H9 (cell line): ENCODE results near the gene LHX4. TPM values are rescaled to one million over a fixed set of nuclear protein-coding genes. Genes with fewer than 3 reads are reported as not detected.

ENCODE experiments used
- DNase-seq: peaks from one replicate; pipeline ENCODE4 v3.0.0-alpha.2; 2017
- H2AFZ ChIP-seq: one replicate; pipeline ENCODE4 v1.6.1; 2013; ENCODE audit warnings: mild to moderate bottlenecking, low read length, control low read depth, moderate library complexity
- H2AK5ac ChIP-seq: 2 replicates; pipeline ENCODE4 v1.6.1; 2013; ENCODE audit warnings: low read length, control low read depth, mixed read lengths; ENCODE audit not compliant: insufficient read length
- H2BK120ac ChIP-seq: one replicate; pipeline ENCODE4 v1.6.1; 2013; ENCODE audit warnings: low read depth, mild to moderate bottlenecking, low read length, control low read depth, inconsistent platforms; ENCODE audit not compliant: poor library complexity, severe bottlenecking
- H2BK12ac ChIP-seq: 2 replicates; pipeline ENCODE4 v1.6.1; 2013; ENCODE audit warnings: low read length, control low read depth, mixed read lengths, low read depth; ENCODE audit not compliant: insufficient read length
- H2BK15ac ChIP-seq: 2 replicates; pipeline ENCODE4 v1.6.1; 2013; ENCODE audit warnings: low read depth, low read length, control low read depth
- H2BK20ac ChIP-seq: one replicate; pipeline ENCODE4 v1.6.1; 2013; ENCODE audit warnings: low read depth, mild to moderate bottlenecking, low read length, control low read depth, inconsistent platforms; ENCODE audit not compliant: poor library complexity, severe bottlenecking
- H2BK5ac ChIP-seq: 2 replicates; pipeline ENCODE4 v1.6.1; 2013; ENCODE audit warnings: low read length, control low read depth, mixed read lengths; ENCODE audit not compliant: insufficient read length
- H3K14ac ChIP-seq: 2 replicates; pipeline ENCODE4 v1.6.1; 2013; ENCODE audit warnings: low read length, control low read depth; ENCODE audit not compliant: insufficient read depth
- H3K18ac ChIP-seq: 2 replicates; pipeline ENCODE4 v1.6.1; 2013; ENCODE audit warnings: low read depth, mild to moderate bottlenecking, mixed read lengths, low read length, control low read depth; ENCODE audit not compliant: insufficient read length
- H3K23ac ChIP-seq: 2 replicates; pipeline ENCODE4 v1.6.1; 2013; ENCODE audit warnings: low read length, control low read depth, mixed read lengths, low read depth; ENCODE audit not compliant: insufficient read length
- H3K23me2 ChIP-seq: 2 replicates; pipeline ENCODE4 v1.6.1; 2013; ENCODE audit warnings: low read depth, mild to moderate bottlenecking, mixed read lengths, low read length, control low read depth; ENCODE audit not compliant: insufficient read length, poor library complexity, severe bottlenecking
- H3K27ac ChIP-seq: 2 replicates; pipeline ENCODE4 v1.5.1; 2013; ENCODE audit warnings: low read length, control low read depth, mixed read lengths, low read depth; ENCODE audit not compliant: insufficient read length
- H3K27me3 ChIP-seq: 2 replicates; pipeline ENCODE4 v1.6.1; 2013; ENCODE audit warnings: low read length, control low read depth, inconsistent platforms; ENCODE audit not compliant: insufficient read depth
- H3K4ac ChIP-seq: 2 replicates; pipeline ENCODE4 v1.6.1; 2013; ENCODE audit warnings: low read depth, mild to moderate bottlenecking, control low read depth, inconsistent platforms, low read length, moderate library complexity
- H3K4me1 ChIP-seq: 2 replicates; pipeline ENCODE4 v1.6.1; 2013; ENCODE audit warnings: low read length, control low read depth, inconsistent platforms; ENCODE audit not compliant: insufficient read depth
- H3K4me2 ChIP-seq: 2 replicates; pipeline ENCODE4 v1.6.1; 2013; ENCODE audit warnings: low read length, control low read depth, mixed read lengths; ENCODE audit not compliant: insufficient read length, insufficient read depth
- H3K56ac ChIP-seq: 2 replicates; pipeline ENCODE4 v1.6.1; 2013; ENCODE audit warnings: low read depth, mild to moderate bottlenecking, mixed read lengths, low read length, control low read depth; ENCODE audit not compliant: insufficient read length
- H3K79me1 ChIP-seq: 2 replicates; pipeline ENCODE4 v1.6.1; 2013; ENCODE audit warnings: low read depth, mild to moderate bottlenecking, moderate library complexity, low read length, control low read depth, inconsistent platforms; ENCODE audit not compliant: insufficient read depth, poor library complexity, severe bottlenecking
- H3K79me2 ChIP-seq: 2 replicates; pipeline ENCODE4 v1.6.1; 2013; ENCODE audit warnings: low read length, control low read depth, inconsistent platforms; ENCODE audit not compliant: insufficient read depth
- H3K9ac ChIP-seq: 2 replicates; pipeline ENCODE4 v1.6.1; 2013; ENCODE audit warnings: low read length, control low read depth, mixed read lengths; ENCODE audit not compliant: insufficient read length; ENCODE audit errors: extremely low read depth
- H3K9me3 ChIP-seq: one replicate; pipeline ENCODE4 v1.6.1; 2013; ENCODE audit warnings: low read depth, low read length, inconsistent platforms; ENCODE audit not compliant: control insufficient read depth
- H3T11ph ChIP-seq: one replicate; pipeline ENCODE4 v1.6.1; 2013; ENCODE audit warnings: mild to moderate bottlenecking, low read length, control low read depth, inconsistent platforms
- H4K20me1 ChIP-seq: one replicate; pipeline ENCODE4 v1.6.1; 2013; ENCODE audit not compliant: control insufficient read depth, insufficient read length, insufficient read depth
- H4K5ac ChIP-seq: 2 replicates; pipeline ENCODE4 v1.6.1; 2013; ENCODE audit warnings: low read depth, mild to moderate bottlenecking, mixed read lengths, low read length, control low read depth; ENCODE audit not compliant: insufficient read length
- H4K8ac ChIP-seq: replicated peaks from 2 replicates; pipeline ENCODE4 v1.6.1; 2013; ENCODE audit warnings: low read length, control low read depth, mixed read lengths, low read depth; ENCODE audit not compliant: insufficient read length
- H4K91ac ChIP-seq: 2 replicates; pipeline ENCODE4 v1.6.1; 2013; ENCODE audit warnings: low read depth, mild to moderate bottlenecking, moderate library complexity, mixed read lengths, low read length, control low read depth; ENCODE audit not compliant: insufficient read length
- H3K27ac Mint-ChIP-seq, 3 experiments: 2 replicates in 2 of 3; 3 replicates in 1 of 3; pipeline ENCODE4 v1.8.0; 2020 to 2021; ENCODE audit warnings: mixed read lengths in 3 of 3, mild to moderate bottlenecking in 1 of 3, moderate library complexity in 1 of 3
- H3K27me3 Mint-ChIP-seq: 2 replicates; pipeline ENCODE4 v1.8.0; 2021; ENCODE audit warnings: low read depth, mild to moderate bottlenecking, moderate library complexity, mixed read lengths
- H3K36me3 Mint-ChIP-seq, 3 experiments: 2 replicates in 2 of 3; 3 replicates in 1 of 3; pipeline ENCODE4 v1.8.0; 2020 to 2021; ENCODE audit warnings: low read depth in 3 of 3, mixed read lengths in 3 of 3; ENCODE audit not compliant: insufficient read depth in 1 of 3
- H3K4me1 Mint-ChIP-seq, 2 experiments: 2 replicates each; pipeline ENCODE4 v1.8.0; 2020; ENCODE audit warnings: mixed read lengths in 2 of 2
- H3K4me3 Mint-ChIP-seq, 2 experiments: 2 replicates in 1 of 2; 3 replicates in 1 of 2; pipeline ENCODE4 v1.8.0; 2020 to 2021; ENCODE audit warnings: mild to moderate bottlenecking in 2 of 2, mixed read lengths in 2 of 2, moderate library complexity in 1 of 2
- H3K9me3 Mint-ChIP-seq, 2 experiments: 2 replicates in 1 of 2; 3 replicates in 1 of 2; pipeline ENCODE4 v1.8.0; 2020; ENCODE audit warnings: mild to moderate bottlenecking in 2 of 2, mixed read lengths in 2 of 2, moderate library complexity in 1 of 2
- CTCF ChIP-seq: fragments of 200-600 bp; sonication (generic); conservative IDR thresholded peaks from 3 replicates; pipeline ENCODE4 v1.8.0; 2021; ENCODE audit warnings: antibody characterized with exemption, mild to moderate bottlenecking
- WGBS: extraction: QIAGEN DNeasy Blood & Tissue Kit; methylation state at CpG from one replicate; pipeline ENCODE4 v1.1.7; 2013; ENCODE audit warnings: missing lambda C conversion rate, low lambda C conversion rate, mixed read lengths; ENCODE audit not compliant: insufficient read length; ENCODE audit errors: extremely low coverage; 5-methylcytosine and 5-hydroxymethylcytosine counted together
- total RNA-seq: library from RNA; stranded (reverse); gene quantifications from 2 replicates; pipeline ENCODE4 v1.2.1, GENCODE V29; 2021

The LHX4 gene
- total RNA-seq, 1 experiment from 2014 or later = 1.9 TPM

GRCh38 chr1:180233191-180234011 is 3.3 kb downstream of the LHX4 start:
- peaks cover 0 to 1% (median 0%) of the 10 kb centered on the region in 3 experiments; a peak in 1 of 7 replicates for H3K36me3 Mint-ChIP-seq
- H3K4me2 ChIP-seq = peak overlapping the region; percentile 67

More at GRCh38 chr1:180233191-180234011, 3.3 kb downstream of the LHX4 start:
- TF ChIP-seq CTCF = no peak
- Mint-ChIP-seq H3K27ac (no peak overlapping the region), H3K4me1 (peaks cover 62 to 66% of the 10 kb centered on the region in 2 experiments), H3K27me3 (peaks cover 93% of the 10 kb centered on the region), H3K9me3 (peaks cover 3 to 4% of the 10 kb centered on the region in 2 experiments; a peak in 3 of 5 replicates), H3K4me3 (peak overlapping the region; percentile 26 to 89)
- Histone ChIP-seq H2AFZ (no peak overlapping the region), H3K4me1 (peaks cover 17% of the 10 kb centered on the region), H3K14ac (peak overlapping the region; percentile 72), H4K91ac (no peak overlapping the region), H2BK5ac (no peak overlapping the region), H4K5ac (no peak overlapping the region), H3K27ac (no peak overlapping the region), H3T11ph (no peak overlapping the region), H3K27me3 (peaks cover 76% of the 10 kb centered on the region), H3K23ac (no peak overlapping the region), H4K20me1 (no peaks in the 10 kb centered on the region), H2BK15ac (0 out of 2 replicates have a peak overlapping the region, but pooled peaks have one; percentile 13), H3K18ac (no peak overlapping the region), H2BK20ac (no peak overlapping the region), H3K79me2 (no peaks in the 10 kb centered on the region), H3K9me3 (no peaks in the 10 kb centered on the region), H3K79me1 (no peaks in the 10 kb centered on the region), H2BK12ac (no peak overlapping the region), H2AK5ac (no peak overlapping the region), H3K9ac (no peak overlapping the region), H3K4ac (no peak overlapping the region), H2BK120ac (no peak overlapping the region), H3K23me2 (peaks cover 46% of the 10 kb centered on the region), H4K8ac (no peak overlapping the region), H3K56ac (no peak overlapping the region)
- DNase-seq = no peak
- WGBS = no CpG with 5 or more reads among the region's 71 CpGs
